HG02588 (cell line): ENCODE results near the gene SPAG6.
"Not testable (repeated sequence)": the region's sequence is repeated elsewhere in the genome, so short reads cannot be mapped to it uniquely, and the experiment has no call there.

Source experiments
- ATAC-seq: cut with Tn5 transposase; IDR thresholded peaks from one replicate; pipeline ENCODE4 v1.9.1; 2021; ENCODE audit warnings: mild to moderate bottlenecking, moderate library complexity; ENCODE audit not compliant: unreplicated experiment

Gene SPAG6

GRCh38 chr10:22340329-22341189, 4.7 kb upstream of the SPAG6 start:
- ATAC-seq: peak; percentile 53

GRCh38 chr10:22341190-22341925, 3.9 kb upstream of the SPAG6 start:
- ATAC-seq: peak; percentile 13

GRCh38 chr10:22341926-22342196, 3.4 kb upstream of the SPAG6 start:
- ATAC-seq: no peak

- ATAC-seq: no peak
Measured at GRCh38 chr10:22342421-22342820, 2.9 kb upstream of the SPAG6 start.

- no peak for ATAC-seq
Measured at GRCh38 chr10:22343731-22344130, 1.6 kb upstream of the SPAG6 start.

- no peak for ATAC-seq
Measured at GRCh38 chr10:22344249-22344648, 1.0 kb upstream of the SPAG6 start.

GRCh38 chr10:22344781-22345300, 455 bp upstream of the SPAG6 start:
- no peak for ATAC-seq

- no peak for ATAC-seq
Measured at GRCh38 chr10:22346096-22346661, 883 bp downstream of the SPAG6 start.

- no peak for ATAC-seq
Measured at GRCh38 chr10:22349755-22350154, 4.5 kb downstream of the SPAG6 start.

GRCh38 chr10:22351131-22351703, 5.9 kb downstream of the SPAG6 start:
- ATAC-seq: no peak

- no peak for ATAC-seq
Measured at GRCh38 chr10:22356324-22356873, 11.1 kb downstream of the SPAG6 start.

- not testable (repeated sequence) for ATAC-seq
Measured at GRCh38 chr10:22357770-22358169, 12.5 kb downstream of the SPAG6 start.

- ATAC-seq: no peak
Measured at GRCh38 chr10:22363305-22363704, 18.0 kb downstream of the SPAG6 start.

GRCh38 chr10:22364407-22365140, 19.3 kb downstream of the SPAG6 start:
- no peak for ATAC-seq

GRCh38 chr10:22365233-22365632, 19.9 kb downstream of the SPAG6 start:
- ATAC-seq: peak; percentile 60

GRCh38 chr10:22365644-22366434, 20.5 kb downstream of the SPAG6 start:
- no peak for ATAC-seq

- ATAC-seq: no peak
Measured at GRCh38 chr10:22366435-22366703, 21.1 kb downstream of the SPAG6 start.

- ATAC-seq: no peak
Measured at GRCh38 chr10:22366771-22367170, 21.5 kb downstream of the SPAG6 start.

- no peak for ATAC-seq
Measured at GRCh38 chr10:22367471-22367870, 22.2 kb downstream of the SPAG6 start.

- ATAC-seq: no peak
Measured at GRCh38 chr10:22368402-22368801, 23.1 kb downstream of the SPAG6 start.
